Adrenal gland (tissue), 5 donors: ENCODE data around the gene ST8SIA1.

Experiments
- POLR2A ChIP-seq, 2 donors: fragments of 450-650 bp; IDR thresholded peaks; one replicate each; pipeline ENCODE4 v1.6.1; 2017; ENCODE audit warnings: antibody characterized with exemption in 2 of 2, mild to moderate bottlenecking in 2 of 2, moderate library complexity in 1 of 2
- TF ChIP-seq, protein P1 (sequence below), 6 experiments: fragments of 450-650 bp in 4 of 6; fragments of 200-600 bp in 2 of 6; sonication (generic) in 1 of 6; IDR thresholded peaks; 1 replicate in 5 of 6; 2 replicates in 1 of 6; pipeline versions ENCODE4 v1.5.1 to v1.8.0; 2016 to 2021; ENCODE audit warnings: antibody characterized with exemption in 6 of 6, mild to moderate bottlenecking in 2 of 6, moderate library complexity in 1 of 6
- donor health status: DM: no; HTN: no; CAD: no.

DNA sequence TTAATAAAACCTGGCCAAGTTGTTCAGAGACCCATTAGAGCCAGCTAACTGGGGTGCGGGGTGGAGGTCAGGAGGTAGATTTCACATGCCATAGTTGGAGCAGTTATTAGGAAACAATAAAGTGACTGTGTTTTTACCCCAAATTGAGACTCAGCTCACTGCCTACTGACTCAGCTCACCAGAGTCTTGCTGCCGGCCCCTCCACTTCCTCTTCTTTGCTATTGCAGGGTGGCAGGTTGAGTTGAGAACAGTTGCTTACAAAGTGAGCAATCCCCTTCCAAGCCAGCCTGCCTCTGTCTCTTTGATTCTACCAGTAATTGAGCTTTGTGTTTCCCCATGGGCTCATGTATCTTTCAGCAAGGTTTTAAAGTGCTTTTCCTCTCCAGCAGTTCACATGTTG, 12.9 kb downstream of the ST8SIA1 start:
- TF ChIP-seq, protein P1, sequence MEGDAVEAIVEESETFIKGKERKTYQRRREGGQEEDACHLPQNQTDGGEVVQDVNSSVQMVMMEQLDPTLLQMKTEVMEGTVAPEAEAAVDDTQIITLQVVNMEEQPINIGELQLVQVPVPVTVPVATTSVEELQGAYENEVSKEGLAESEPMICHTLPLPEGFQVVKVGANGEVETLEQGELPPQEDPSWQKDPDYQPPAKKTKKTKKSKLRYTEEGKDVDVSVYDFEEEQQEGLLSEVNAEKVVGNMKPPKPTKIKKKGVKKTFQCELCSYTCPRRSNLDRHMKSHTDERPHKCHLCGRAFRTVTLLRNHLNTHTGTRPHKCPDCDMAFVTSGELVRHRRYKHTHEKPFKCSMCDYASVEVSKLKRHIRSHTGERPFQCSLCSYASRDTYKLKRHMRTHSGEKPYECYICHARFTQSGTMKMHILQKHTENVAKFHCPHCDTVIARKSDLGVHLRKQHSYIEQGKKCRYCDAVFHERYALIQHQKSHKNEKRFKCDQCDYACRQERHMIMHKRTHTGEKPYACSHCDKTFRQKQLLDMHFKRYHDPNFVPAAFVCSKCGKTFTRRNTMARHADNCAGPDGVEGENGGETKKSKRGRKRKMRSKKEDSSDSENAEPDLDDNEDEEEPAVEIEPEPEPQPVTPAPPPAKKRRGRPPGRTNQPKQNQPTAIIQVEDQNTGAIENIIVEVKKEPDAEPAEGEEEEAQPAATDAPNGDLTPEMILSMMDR (IDR thresholded peaks at IDR 0.05), result no peak
- no peak for TF ChIP-seq POLR2A (IDR thresholded peaks at IDR 0.05)
